Measurements from ENCODE around the gene SLC26A8. TPM values are rescaled to one million over a fixed set of nuclear protein-coding genes. Genes with fewer than 3 reads are reported as not detected.
A peak's percentile ranks its signal among the peaks of the same experiment; 100 is the strongest.

SLC26A8 gene
- total RNA-seq, 1 experiment from 2014 or later, result 0.09 TPM

DNA sequence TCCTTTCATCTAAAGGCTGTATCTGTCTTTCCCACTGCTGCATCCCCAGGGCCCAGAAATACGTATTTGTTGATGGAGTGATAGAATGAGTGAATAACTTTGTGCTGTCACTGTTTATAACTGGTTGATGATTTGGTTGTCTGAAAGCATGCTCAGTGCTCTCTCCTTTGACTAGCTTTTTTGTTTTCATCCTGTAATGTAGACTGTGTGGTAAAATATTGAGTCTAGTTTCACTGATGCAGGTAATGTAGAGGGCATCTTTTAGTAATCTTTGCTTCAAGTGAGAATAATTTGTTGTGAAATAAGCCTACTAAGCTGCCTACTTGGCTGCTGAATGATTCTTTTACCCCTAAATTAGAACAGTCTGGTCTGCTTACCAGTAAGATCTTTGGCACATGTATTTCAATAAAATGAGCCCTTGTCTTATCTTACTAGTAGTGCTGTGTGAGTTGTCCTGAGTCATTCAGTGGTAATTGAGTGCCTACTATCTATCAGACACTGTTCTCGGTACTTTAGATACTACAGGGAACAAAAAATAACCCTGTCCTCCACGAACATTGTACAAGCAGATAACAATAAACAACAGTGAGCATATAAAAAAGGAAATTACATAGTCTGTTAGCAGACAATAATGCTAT, 43.1 kb upstream of the SLC26A8 start:
- H3K36me3 Mint-ChIP-seq (ENCODE audit: insufficient read depth in 1 of 3, low read depth in 3 of 3), result 0 out of 7 replicates have a peak, but pooled peaks cover 0 to 2% (median 0%) of the 10 kb centered on the region in 3 experiments
- no peak overlapping the region for H2BK12ac ChIP-seq (ENCODE audit: insufficient read length, low read depth, low read length)
- no peaks in the 10 kb centered on the region for H3K27me3 ChIP-seq (ENCODE audit: insufficient read depth, low read length)
- no peaks in the 10 kb centered on the region for H4K20me1 ChIP-seq (ENCODE audit: control insufficient read depth, insufficient read depth, insufficient read length)
- H4K8ac ChIP-seq (replicated peaks; ENCODE audit: insufficient read length, low read depth, low read length), result no peak overlapping the region
- no peak overlapping the region for H3K4ac ChIP-seq (ENCODE audit: low read depth, low read length)
- no peak overlapping the region for H2AFZ ChIP-seq (ENCODE audit: low read length)
- H3K27me3 Mint-ChIP-seq (ENCODE audit: low read depth), result no peaks in the 10 kb centered on the region
- no peaks in the 10 kb centered on the region for H3K79me2 ChIP-seq (ENCODE audit: insufficient read depth, low read length)
- no peak overlapping the region for H2BK120ac ChIP-seq (ENCODE audit: low read depth, low read length, poor library complexity, severe bottlenecking)
- H3K14ac ChIP-seq (ENCODE audit: insufficient read depth, low read length), result no peak overlapping the region
- H3K23ac ChIP-seq (ENCODE audit: insufficient read length, low read depth, low read length), result no peak overlapping the region
- no peak overlapping the region for H3K4me2 ChIP-seq (ENCODE audit: insufficient read depth, insufficient read length, low read length)
- H3K18ac ChIP-seq (ENCODE audit: insufficient read length, low read depth, low read length), result no peak overlapping the region
- H2AK5ac ChIP-seq (ENCODE audit: insufficient read length, low read length), result no peak overlapping the region
- no CpG with 5 or more reads among the region's 3 CpGs for WGBS (ENCODE audit: extremely low coverage, insufficient read length, low lambda C conversion rate)
- H3K9me3 Mint-ChIP-seq, result no peaks in the 10 kb centered on the region
- H3K4me1 ChIP-seq (ENCODE audit: insufficient read depth, low read length), result no peaks in the 10 kb centered on the region
- peak overlapping the region in 1 of 3 experiments; percentile 36; a peak in 2 of 7 replicates for H3K27ac Mint-ChIP-seq
- H3T11ph ChIP-seq (ENCODE audit: low read length), result no peak overlapping the region
- no peak for DNase-seq
- no peak overlapping the region for H2BK15ac ChIP-seq (ENCODE audit: low read depth, low read length)
- no peak overlapping the region for H3K9ac ChIP-seq (ENCODE audit: extremely low read depth, insufficient read length, low read length)
- H3K23me2 ChIP-seq (ENCODE audit: insufficient read length, low read depth, low read length, poor library complexity, severe bottlenecking), result no peaks in the 10 kb centered on the region
- TF ChIP-seq, protein P1, sequence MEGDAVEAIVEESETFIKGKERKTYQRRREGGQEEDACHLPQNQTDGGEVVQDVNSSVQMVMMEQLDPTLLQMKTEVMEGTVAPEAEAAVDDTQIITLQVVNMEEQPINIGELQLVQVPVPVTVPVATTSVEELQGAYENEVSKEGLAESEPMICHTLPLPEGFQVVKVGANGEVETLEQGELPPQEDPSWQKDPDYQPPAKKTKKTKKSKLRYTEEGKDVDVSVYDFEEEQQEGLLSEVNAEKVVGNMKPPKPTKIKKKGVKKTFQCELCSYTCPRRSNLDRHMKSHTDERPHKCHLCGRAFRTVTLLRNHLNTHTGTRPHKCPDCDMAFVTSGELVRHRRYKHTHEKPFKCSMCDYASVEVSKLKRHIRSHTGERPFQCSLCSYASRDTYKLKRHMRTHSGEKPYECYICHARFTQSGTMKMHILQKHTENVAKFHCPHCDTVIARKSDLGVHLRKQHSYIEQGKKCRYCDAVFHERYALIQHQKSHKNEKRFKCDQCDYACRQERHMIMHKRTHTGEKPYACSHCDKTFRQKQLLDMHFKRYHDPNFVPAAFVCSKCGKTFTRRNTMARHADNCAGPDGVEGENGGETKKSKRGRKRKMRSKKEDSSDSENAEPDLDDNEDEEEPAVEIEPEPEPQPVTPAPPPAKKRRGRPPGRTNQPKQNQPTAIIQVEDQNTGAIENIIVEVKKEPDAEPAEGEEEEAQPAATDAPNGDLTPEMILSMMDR (conservative IDR thresholded peaks at IDR 0.05), result no peak
- no peak overlapping the region for H3K27ac ChIP-seq (ENCODE audit: insufficient read length, low read depth, low read length)
- no peak overlapping the region for H2BK20ac ChIP-seq (ENCODE audit: low read depth, low read length, poor library complexity, severe bottlenecking)
- H3K79me1 ChIP-seq (ENCODE audit: insufficient read depth, low read depth, low read length, poor library complexity, severe bottlenecking), result no peaks in the 10 kb centered on the region
- H3K4me1 Mint-ChIP-seq, result peaks cover 6 to 13% of the 10 kb centered on the region in 2 experiments
- no peak overlapping the region for H3K56ac ChIP-seq (ENCODE audit: insufficient read length, low read depth, low read length)
- no peak overlapping the region for H2BK5ac ChIP-seq (ENCODE audit: insufficient read length, low read length)
- no peak overlapping the region for H3K4me3 Mint-ChIP-seq
- no peaks in the 10 kb centered on the region for H3K9me3 ChIP-seq (ENCODE audit: control insufficient read depth, low read depth, low read length)
- H4K5ac ChIP-seq (ENCODE audit: insufficient read length, low read depth, low read length), result no peak overlapping the region
- H4K91ac ChIP-seq (ENCODE audit: insufficient read length, low read depth, low read length), result no peak overlapping the region
